ENCODE results near the gene FER.

DNA sequence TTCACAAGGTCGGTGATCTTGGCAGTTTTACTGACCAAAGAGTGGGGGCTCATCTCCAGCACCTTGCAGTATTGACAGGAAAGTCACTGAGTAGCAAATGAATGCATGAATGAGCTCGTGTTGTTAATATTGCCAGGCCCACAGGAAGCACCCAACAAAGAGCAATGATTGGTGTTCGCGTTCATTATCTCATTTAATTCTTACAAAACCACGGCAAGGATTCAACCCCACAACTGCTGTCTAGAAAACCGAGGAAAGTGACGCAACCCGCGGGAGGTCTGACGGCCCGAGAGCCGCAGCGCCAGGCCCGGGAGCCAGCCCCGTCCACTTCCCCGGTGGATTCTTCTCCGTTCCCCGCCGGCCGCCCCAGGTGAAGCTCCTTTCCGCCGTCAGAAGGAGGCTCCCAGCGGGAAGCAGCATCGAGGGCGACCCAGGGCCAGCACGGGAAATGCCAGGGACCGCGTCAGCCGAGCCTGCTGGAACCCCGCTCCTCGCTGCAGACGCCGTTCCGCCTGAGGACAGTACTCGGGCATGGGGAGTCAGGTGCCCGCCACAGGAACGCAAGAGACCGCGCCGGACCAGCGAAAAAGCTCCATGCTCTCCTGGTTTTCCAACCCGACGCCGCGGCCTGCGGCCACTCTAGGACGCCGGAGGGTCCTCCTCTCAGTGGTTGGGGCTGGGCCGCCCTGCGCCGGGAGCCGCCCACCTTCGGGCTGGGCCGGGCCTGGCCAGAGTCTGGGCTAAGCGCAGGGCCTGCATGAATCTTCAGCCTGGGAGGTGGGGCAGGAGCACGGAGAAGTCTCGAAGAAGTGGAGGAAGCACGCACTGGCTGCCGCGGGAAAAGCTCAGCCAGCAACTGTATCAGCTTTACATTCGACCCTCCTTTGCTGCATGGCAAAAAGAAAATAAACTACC, 19.8 kb upstream of the FER start:
- TF ChIP-seq, protein P1, sequence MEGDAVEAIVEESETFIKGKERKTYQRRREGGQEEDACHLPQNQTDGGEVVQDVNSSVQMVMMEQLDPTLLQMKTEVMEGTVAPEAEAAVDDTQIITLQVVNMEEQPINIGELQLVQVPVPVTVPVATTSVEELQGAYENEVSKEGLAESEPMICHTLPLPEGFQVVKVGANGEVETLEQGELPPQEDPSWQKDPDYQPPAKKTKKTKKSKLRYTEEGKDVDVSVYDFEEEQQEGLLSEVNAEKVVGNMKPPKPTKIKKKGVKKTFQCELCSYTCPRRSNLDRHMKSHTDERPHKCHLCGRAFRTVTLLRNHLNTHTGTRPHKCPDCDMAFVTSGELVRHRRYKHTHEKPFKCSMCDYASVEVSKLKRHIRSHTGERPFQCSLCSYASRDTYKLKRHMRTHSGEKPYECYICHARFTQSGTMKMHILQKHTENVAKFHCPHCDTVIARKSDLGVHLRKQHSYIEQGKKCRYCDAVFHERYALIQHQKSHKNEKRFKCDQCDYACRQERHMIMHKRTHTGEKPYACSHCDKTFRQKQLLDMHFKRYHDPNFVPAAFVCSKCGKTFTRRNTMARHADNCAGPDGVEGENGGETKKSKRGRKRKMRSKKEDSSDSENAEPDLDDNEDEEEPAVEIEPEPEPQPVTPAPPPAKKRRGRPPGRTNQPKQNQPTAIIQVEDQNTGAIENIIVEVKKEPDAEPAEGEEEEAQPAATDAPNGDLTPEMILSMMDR (optimal IDR thresholded peaks at IDR 0.05 in 1 of 3, IDR thresholded peaks at IDR 0.05 in 1 of 3, conservative IDR thresholded peaks at IDR 0.05 in 1 of 3; ENCODE audit: extremely low read depth in 1 of 3, insufficient read depth in 2 of 3, low read length in 3 of 3) = no peak
- TF ChIP-seq EZH2 (IDR thresholded peaks at IDR 0.05; ENCODE audit: low read length) = no peak

Measured in keratinocyte (primary cell).